HG02759 (cell line): ENCODE results near the gene PRDM2.

Source experiments
- ATAC-seq: cut with Tn5 transposase; IDR thresholded peaks from one replicate; pipeline ENCODE4 v1.9.1; 2021; ENCODE audit warnings: mild to moderate bottlenecking, moderate library complexity; ENCODE audit not compliant: unreplicated experiment

Gene PRDM2

DNA sequence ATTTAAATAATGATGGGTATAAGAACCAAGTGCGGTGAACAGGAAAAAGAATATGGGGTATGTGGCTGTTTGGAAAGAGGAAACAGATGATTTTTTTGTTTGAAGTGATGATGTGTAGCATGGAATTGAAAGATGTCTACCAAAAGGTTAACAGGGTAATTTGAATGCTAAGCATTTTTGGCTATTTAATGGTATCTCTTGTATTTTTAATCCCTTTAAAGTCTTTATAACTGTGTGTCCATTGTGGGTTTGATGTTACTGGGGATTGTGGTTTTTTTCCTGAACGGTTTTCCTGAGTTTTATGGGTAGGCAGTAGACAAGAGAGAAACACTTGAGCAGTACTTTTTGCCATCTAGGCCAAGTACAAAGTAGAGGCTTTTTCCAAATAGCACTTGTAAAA lies 63.2 kb downstream of the PRDM2 start:
- ATAC-seq, result no peak

DNA sequence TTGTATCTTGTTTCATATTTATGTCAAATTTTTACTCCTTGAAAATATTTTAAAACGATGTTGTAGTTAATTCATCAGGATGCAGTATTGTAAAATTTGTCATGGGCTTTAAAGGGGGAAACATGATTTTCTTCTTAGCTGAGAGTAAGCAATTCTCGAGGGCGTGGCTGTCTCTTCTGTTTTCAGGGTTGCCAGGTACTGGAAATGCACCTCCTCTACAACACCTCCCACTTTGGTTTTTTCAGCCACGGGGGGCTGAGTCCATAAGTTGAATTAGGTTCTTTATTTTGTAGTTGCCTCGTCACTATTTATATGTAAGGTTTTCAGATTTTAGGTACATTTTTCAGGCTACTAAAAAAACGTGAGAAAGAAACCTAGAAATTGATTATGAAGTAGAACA lies 64.0 kb downstream of the PRDM2 start:
- no peak for ATAC-seq

DNA sequence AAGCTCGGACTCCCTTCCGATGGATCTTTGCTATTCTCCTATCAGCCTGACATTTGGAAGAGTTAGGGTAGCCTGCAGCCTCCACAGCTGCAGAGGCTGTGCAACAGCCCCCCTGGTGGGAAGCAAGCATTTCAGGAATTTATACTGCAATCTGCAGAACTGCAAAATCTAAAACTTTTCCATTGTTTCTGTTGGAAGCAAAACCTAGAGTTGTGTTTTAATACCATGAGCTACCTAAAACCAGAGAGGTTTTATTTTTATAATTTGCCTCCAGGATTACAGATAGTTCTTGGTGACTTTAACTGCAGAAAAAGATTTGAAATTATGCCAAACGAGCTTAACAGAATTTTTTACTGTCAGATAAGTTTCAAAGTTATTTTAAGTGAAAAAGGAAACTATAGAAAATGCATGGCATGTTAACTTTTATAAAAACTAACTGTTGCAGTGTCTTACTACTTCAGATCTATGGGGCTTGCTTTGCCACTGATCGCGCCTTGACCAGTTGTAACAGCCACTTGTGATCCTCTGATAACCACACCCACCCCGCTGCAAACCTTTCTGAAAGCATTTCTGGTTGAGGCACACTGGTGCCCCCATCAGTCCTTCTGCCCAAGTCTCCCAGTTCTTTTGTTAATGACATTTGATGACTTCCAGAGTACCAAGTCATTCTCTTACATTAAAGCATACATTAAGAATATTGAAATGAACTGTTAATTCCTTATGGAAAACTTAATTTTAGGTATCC lies 64.8 kb downstream of the PRDM2 start:
- ATAC-seq, result no peak

DNA sequence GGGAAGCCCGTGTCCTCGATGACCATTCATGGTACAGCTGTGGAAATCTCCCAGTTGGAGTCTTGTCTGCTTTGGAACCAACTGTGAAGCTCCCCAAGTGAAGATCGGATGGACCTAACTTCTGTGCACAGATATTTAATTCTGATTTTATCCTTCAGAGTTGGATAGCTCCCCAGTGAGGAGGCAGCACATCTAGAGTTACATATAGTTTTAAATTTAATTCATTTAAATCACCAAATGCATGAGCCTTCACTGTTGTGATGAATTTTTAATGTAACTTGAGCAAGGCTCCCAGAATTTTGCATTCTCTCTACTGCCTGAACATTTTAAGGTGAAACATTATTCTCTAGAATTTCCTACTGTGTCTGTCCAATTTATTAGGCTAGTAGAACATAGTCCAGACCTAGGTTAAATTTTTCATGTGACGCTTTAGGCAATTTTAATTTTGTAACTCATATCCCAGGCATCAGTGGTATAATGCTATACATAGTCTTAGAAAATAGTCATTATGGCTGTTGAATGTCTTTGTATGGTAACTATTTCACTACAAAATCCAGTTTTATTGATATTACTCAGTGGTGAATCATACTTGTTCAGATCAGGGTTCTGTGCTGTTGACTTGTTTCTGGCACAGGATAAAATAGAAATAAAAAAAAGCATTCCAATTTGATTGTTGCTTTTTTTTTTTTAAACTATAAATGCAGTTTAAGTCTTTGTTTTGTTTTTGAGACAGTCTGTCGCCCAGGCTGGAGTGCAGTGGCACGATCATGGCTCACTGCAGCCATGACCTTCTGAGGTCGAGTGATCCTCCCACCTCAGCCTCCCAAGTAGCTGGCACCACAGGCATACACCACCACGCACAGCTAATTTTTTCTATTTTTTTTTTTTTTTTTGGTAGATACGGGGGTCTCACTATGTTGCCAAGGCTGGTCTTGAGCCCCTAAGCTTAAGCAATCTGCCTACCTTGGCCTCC lies 66.9 kb downstream of the PRDM2 start:
- ATAC-seq, result no peak

DNA sequence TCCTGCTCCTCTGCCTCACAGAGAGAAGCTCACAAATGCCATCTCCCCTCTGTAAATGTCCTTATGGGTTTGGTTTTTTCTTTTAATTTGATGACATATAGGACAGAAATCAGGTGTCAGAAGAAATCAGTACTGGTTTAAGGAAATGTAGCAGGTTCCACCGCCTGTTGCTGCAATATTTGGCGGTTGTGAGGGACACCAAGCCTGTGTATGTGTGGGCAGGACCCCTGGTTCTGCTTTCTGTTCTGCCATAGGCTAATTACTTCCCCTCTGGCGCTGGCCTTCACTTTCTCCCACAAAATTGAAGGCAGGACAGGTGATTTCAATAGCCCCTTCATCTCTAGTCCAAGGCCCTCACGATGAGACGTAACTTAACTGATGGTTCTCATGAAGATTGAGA lies 69.2 kb downstream of the PRDM2 start:
- no peak for ATAC-seq

DNA sequence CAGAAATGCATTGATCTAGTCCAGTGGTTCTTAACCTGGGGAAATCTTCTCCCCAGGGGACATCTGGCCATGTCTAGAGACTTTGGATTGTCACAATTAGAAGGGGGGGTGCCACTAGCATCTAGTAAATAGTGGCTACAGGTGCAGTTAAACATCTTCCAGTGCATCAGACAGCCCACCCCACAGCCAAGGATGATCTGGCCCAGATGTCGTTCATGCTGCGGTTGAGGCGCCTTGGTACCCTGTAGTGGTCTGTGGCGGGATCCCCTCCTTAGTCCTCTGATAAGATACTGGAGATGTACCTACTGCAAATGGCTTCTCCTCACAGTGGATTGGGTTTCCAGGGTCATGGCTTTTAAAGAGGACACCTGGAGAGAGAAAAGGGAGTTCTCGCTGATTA lies 69.8 kb downstream of the PRDM2 start:
- ATAC-seq, result no peak

DNA sequence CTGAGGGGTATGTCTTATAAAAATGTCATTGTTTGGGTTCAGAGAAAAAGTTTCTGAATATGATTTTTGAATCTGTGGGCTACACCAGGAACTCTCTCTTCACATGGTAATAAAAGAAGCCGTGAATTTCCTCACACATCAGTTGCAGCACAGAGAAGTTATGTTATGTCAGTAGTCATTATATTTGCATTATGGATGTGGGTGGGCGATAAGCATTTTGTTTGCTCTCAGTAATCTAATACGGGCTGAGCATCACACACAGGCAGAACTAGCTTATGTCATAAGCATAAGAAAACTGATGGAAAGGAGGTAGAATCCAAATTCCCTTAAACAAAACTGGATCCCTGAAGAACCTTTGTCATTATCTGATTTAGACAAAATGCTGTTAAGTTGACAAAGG lies 70.8 kb downstream of the PRDM2 start:
- ATAC-seq, result no peak

DNA sequence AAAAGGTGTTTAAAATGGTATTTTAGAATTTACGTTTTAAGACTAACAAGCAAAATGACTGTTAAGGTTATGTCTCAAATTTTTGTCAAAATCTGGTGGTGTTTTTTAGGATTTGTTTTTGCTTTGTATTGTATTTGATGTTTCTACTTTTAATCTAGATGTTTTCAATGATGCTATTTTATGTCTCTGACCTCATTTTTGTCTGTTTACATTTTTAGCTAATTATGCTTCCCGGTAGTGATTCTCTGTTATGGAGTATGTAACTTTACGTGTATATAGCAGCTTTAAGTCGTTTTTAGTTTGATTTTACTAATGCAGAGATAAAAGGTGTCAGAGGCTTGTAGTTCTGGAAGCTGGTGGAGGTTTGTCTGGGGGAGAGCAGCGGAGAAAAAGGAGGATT lies 71.8 kb downstream of the PRDM2 start:
- no peak for ATAC-seq

DNA sequence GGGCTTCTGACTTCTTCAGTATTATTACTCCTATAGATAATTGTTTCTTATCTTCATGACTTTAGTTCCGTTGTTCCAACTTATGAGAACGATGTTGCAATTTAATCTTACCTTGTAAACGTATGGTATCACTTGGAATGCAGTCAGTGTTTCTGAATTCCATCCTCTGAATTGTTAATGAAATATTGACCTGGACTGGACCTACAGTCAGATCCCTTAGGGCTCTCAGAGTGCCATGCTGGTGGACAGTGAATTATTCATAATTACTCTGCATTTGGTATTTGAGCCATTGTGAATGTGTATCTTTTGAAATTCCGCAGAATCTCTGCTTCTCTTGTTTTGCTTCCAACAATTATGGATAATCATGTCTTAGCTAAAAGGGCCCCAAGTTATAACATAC lies 72.3 kb downstream of the PRDM2 start:
- no peak for ATAC-seq

DNA sequence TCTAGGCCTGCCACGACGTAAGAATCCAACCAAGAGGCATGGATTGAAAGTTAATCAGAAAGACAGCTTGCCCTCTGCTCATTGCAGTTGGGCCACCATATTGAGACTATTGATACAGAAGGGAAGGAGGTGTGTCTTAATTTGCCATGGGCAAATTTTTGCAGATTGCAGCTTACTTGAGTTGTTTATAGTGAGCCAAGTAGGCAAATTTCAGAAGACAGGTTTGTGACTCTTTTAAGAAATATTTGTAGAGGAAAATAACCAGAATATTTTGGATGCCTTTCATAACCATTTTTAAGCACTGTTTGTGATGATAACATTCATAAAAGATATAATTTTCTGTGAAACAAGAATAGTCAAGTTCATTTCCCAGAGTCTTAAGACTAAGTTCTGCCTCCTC lies 74.1 kb downstream of the PRDM2 start:
- no peak for ATAC-seq

DNA sequence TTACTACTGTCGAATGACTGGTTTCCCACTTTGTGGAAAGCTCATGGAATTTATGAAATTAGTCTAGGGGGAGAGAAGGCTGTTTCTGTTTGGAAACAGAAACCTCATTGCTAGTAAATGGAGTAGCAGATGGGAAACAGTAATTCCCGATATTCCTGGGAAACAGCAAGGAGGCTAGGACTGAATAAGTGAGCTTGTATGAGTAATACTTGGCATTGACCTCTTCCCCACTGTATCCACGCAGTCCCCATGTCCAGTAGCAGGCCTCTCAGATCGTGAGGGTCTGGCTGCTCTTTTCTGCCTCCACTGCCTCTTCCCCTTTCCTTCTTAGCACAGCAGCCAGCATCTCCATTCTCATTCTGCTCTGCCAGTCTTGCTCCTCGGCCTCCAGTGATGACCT lies 75.5 kb downstream of the PRDM2 start:
- ATAC-seq, result no peak

DNA sequence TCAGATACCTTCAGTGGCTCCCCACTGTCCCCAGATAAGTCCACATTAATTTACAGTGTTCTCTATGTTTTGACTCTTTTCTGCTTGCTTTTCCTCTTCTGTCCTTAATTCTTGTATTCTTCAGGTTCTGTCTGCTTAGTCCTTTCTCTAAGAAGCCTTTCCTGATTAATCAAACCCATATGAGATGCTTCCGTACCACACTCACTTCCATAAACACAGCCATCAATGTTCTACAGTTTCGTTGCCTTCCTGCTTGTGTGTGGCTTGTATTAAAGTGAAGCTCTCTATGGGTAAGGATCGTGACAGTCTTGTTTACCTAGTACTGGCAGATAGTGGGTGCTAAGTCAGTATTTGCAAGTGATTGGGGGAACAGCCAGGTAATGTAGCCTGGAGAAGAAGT lies 75.9 kb downstream of the PRDM2 start:
- ATAC-seq, result no peak

DNA sequence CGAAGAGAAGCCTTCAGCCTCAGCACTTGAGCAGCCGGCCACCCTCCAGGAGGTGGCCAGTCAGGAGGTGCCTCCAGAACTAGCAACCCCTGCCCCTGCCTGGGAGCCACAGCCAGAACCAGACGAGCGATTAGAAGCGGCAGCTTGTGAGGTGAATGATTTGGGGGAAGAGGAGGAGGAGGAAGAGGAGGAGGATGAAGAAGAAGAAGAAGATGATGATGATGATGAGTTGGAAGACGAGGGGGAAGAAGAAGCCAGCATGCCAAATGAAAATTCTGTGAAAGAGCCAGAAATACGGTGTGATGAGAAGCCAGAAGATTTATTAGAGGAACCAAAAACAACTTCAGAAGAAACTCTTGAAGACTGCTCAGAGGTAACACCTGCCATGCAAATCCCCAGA lies 78.4 kb downstream of the PRDM2 start:
- ATAC-seq, result no peak

DNA sequence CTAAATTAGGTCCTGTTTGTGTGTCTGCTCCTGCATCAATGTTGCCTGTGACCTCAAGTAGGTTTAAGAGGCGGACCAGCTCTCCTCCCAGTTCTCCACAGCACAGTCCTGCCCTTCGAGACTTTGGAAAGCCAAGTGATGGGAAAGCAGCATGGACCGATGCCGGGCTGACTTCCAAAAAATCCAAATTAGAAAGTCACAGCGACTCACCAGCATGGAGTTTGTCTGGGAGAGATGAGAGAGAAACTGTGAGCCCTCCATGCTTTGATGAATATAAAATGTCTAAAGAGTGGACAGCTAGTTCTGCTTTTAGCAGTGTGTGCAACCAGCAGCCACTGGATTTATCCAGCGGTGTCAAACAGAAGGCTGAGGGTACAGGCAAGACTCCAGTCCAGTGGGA lies 79.9 kb downstream of the PRDM2 start:
- ATAC-seq, result no peak

DNA sequence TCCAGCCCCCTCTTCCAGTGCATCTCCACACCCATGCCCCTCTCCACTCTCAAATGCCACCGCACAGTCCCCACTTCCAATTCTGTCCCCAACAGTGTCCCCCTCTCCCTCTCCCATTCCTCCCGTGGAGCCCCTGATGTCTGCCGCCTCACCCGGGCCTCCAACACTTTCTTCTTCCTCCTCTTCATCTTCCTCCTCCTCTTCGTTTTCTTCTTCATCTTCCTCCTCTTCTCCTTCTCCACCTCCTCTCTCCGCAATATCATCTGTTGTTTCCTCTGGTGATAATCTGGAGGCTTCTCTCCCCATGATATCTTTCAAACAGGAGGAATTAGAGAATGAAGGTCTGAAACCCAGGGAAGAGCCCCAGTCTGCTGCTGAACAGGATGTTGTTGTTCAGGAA lies 80.8 kb downstream of the PRDM2 start:
- no peak for ATAC-seq

DNA sequence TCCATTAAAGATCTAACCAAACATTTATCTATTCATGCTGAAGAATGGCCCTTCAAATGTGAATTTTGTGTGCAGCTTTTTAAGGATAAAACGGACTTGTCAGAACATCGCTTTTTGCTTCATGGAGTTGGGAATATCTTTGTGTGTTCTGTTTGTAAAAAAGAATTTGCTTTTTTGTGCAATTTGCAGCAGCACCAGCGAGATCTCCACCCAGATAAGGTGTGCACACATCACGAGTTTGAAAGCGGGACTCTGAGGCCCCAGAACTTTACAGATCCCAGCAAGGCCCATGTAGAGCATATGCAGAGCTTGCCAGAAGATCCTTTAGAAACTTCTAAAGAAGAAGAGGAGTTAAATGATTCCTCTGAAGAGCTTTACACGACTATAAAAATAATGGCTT lies 81.2 kb downstream of the PRDM2 start:
- ATAC-seq, result no peak

DNA sequence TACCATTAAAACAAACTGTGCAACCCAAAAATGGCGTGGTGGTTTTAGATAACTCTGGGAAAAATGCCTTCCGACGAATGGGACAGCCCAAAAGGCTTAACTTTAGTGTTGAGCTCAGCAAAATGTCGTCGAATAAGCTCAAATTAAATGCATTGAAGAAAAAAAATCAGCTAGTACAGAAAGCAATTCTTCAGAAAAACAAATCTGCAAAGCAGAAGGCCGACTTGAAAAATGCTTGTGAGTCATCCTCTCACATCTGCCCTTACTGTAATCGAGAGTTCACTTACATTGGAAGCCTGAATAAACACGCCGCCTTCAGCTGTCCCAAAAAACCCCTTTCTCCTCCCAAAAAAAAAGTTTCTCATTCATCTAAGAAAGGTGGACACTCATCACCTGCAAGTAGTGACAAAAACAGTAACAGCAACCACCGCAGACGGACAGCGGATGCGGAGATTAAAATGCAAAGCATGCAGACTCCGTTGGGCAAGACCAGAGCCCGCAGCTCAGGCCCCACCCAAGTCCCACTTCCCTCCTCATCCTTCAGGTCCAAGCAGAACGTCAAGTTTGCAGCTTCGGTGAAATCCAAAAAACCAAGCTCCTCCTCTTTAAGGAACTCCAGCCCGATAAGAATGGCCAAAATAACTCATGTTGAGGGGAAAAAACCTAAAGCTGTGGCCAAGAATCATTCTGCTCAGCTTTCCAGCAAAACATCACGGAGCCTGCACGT lies 82.1 kb downstream of the PRDM2 start:
- no peak for ATAC-seq

DNA sequence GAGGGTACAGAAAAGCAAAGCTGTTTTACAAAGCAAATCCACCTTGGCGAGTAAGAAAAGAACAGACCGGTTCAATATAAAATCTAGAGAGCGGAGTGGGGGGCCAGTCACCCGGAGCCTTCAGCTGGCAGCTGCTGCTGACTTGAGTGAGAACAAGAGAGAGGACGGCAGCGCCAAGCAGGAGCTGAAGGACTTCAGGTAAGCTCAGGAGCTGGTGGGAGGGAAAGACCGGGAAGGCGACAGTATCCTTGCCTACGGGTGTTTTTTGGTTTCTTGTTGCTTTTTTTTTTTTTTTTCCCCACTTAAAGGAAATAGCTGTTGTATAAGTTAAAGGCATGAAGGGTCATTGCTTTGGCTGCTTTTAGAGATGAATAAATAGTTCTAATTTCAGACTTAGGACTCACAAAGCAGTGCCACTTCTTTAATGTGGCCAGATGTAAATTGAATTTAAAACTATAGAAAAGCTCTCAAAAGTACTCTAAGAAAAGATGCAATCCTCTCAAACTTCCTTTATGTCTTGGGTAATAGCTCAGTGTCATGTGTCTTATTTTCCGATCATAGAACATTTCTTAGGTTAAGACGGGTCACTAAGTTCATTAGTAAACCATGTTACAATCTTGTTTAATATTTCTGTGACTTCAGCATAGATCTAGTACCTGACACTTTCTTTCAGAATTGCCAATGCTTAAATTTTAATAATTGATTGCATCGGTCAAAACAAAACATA lies 82.8 kb downstream of the PRDM2 start:
- no peak for ATAC-seq

DNA sequence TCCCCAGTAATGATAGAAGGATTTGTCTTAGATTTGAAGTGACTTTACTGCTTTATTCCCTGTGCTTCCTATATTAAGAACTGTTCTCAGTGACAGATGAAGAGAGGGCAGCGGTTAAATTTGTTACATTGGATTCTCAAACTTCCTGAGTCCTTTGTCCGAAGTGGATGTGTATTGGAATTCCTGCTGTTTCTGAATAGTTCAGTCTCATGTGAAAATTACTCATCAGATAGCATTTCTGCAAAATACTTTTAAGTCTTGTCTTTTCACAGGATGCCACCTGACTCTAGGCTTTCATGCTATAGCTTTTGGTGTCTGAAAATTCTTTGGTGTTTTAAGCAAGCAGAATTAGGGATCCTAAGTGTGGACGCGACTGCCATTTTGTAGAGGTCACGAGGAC lies 83.6 kb downstream of the PRDM2 start:
- no peak for ATAC-seq

DNA sequence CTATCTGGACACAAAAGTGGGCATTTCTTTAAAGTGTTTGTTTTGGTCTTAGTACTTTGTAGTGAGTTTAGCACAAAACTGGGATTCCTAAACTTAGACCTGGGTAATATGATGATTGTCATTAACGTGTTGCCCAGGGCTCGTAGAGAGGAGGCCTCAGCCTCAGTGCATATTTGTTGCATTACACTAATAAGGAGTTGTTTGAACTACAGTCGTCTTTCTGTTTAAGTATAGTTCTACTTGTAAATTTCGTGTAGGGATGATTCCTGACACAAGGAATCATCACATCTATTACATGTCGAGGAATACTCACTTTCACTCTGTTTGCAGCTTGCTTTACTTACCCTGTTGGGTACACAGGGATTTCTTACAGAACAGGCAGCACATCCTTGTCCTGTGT lies 85.0 kb downstream of the PRDM2 start:
- no peak for ATAC-seq

DNA sequence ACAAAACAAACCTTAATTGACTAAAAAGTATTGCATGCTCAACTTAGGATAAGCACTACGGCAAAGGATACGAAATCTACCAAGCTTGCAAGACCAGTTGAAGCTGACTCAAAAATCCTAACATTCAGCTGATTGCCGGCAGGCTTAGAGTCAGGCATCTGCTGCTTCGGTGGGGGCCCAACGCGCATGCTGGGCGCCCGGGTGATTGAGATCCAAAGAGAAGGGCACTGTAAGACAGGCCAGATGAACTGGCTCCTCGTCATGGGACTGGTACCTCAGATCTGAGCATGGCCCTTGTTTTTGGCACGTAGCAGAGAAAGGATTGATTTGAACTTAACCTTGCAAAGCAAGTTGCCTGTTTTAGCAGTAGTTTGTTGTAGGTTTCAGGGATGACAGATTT lies 86.6 kb downstream of the PRDM2 start:
- ATAC-seq, result no peak
